HG02981 (cell line): ENCODE results near the gene PAQR3.
A peak's percentile ranks its signal among the peaks of the same experiment; 100 is the strongest.

ENCODE experiments used
- ATAC-seq: cut with Tn5 transposase; IDR thresholded peaks from one replicate; pipeline ENCODE4 v1.9.1; 2021; ENCODE audit warnings: mild to moderate bottlenecking, moderate library complexity; ENCODE audit not compliant: unreplicated experiment

Gene PAQR3

GRCh38 chr4:78938868-78939666 is at the start of gene PAQR3:
TSS of gene PAQR3 (minus strand) at chr4:78939438. CDS start at chr4:78939224, 214 bp downstream.
- ATAC-seq = peak; percentile 97

GRCh38 chr4:78987683-78988082 is 48.4 kb upstream of the PAQR3 start:
- ATAC-seq = no peak

- ATAC-seq = no peak
These were observed 45.4 kb upstream of the PAQR3 start for GRCh38 chr4:78984593-78984992.

- ATAC-seq = no peak
These were observed 36.6 kb upstream of the PAQR3 start for GRCh38 chr4:78975865-78976264.

GRCh38 chr4:78971776-78972175 is 32.5 kb upstream of the PAQR3 start:
- ATAC-seq = no peak

GRCh38 chr4:78971326-78971725 is 32.1 kb upstream of the PAQR3 start:
- ATAC-seq = no peak

GRCh38 chr4:78962597-78963115 is 23.4 kb upstream of the PAQR3 start:
- no peak for ATAC-seq

GRCh38 chr4:78960926-78961325 is 21.7 kb upstream of the PAQR3 start:
- ATAC-seq = no peak

- ATAC-seq = no peak
These were observed 17.7 kb upstream of the PAQR3 start for GRCh38 chr4:78956975-78957374.

- no peak for ATAC-seq
These were observed 14.8 kb upstream of the PAQR3 start for GRCh38 chr4:78953769-78954666.

GRCh38 chr4:78953231-78953630 is 14.0 kb upstream of the PAQR3 start:
- no peak for ATAC-seq

- peak; percentile 78 for ATAC-seq
These were observed 12.7 kb upstream of the PAQR3 start for GRCh38 chr4:78951862-78952472.

GRCh38 chr4:78949735-78950134 is 10.5 kb upstream of the PAQR3 start:
- no peak for ATAC-seq

GRCh38 chr4:78945651-78946179 is 6.5 kb upstream of the PAQR3 start:
- ATAC-seq = no peak

- ATAC-seq = no peak
These were observed 5.1 kb upstream of the PAQR3 start for GRCh38 chr4:78944381-78944780.

- ATAC-seq = peak; percentile 28
These were observed 1.5 kb upstream of the PAQR3 start for GRCh38 chr4:78940752-78941151.

GRCh38 chr4:78939667-78940008 is 400 bp upstream of the PAQR3 start:
- peak; percentile 4 for ATAC-seq

GRCh38 chr4:78938474-78938867 is 767 bp downstream of the PAQR3 start:
- no peak for ATAC-seq

GRCh38 chr4:78937837-78938236 is 1.4 kb downstream of the PAQR3 start:
- ATAC-seq = no peak

- no peak for ATAC-seq
These were observed 2.2 kb downstream of the PAQR3 start for GRCh38 chr4:78936989-78937388.

GRCh38 chr4:78930016-78930629 is 9.1 kb downstream of the PAQR3 start:
- ATAC-seq = no peak
